Fibroblast of lung (primary cell): ENCODE measurements around the gene TMEM94. TPM values are rescaled to one million over a fixed set of nuclear protein-coding genes. Genes with fewer than 3 reads are reported as not detected.

ENCODE experiments used
- DNase-seq, 2 donors: peaks; one replicate each; pipeline versions ENCODE4 v3.0.0 to v3.0.0-alpha.2; 2010; ENCODE audit warnings: low read depth in 2 of 2
- H2AFZ ChIP-seq: 2 replicates; pipeline ENCODE4 v1.5.1; 2012; ENCODE audit warnings: low read length, control low read depth, inconsistent platforms
- H3K27ac ChIP-seq: 2 replicates; pipeline ENCODE4 v1.5.1; 2011; ENCODE audit warnings: low read length, control low read depth; ENCODE audit not compliant: insufficient read depth
- H3K27me3 ChIP-seq: 2 replicates; pipeline ENCODE4 v1.5.1; 2011; ENCODE audit warnings: mild to moderate bottlenecking, low read length; ENCODE audit not compliant: control insufficient read depth, insufficient read depth
- H3K36me3 ChIP-seq: 2 replicates; pipeline ENCODE4 v1.5.1; 2011; ENCODE audit warnings: low read length; ENCODE audit not compliant: control insufficient read depth, insufficient read depth
- H3K4me1 ChIP-seq: 2 replicates; pipeline ENCODE4 v1.5.1; 2011; ENCODE audit warnings: low read length; ENCODE audit not compliant: control insufficient read depth, insufficient read depth; ENCODE audit errors: extremely low read depth
- H3K4me2 ChIP-seq: 2 replicates; pipeline ENCODE4 v1.5.1; 2011; ENCODE audit warnings: low read length, control low read depth; ENCODE audit not compliant: insufficient read depth; ENCODE audit errors: extremely low read depth
- H3K4me3 ChIP-seq, 4 experiments: fragments of 200-600 bp in 1 of 4; sonication (generic) in 1 of 4; replicated peaks in 1 of 4; 2 replicates each; pipeline ENCODE4 v1.5.1; 2011 to 2016; ENCODE audit warnings: low read length in 4 of 4, low read depth in 3 of 4, mild to moderate bottlenecking in 3 of 4, control low read depth in 2 of 4, inconsistent platforms in 1 of 4, mixed read lengths in 1 of 4; ENCODE audit not compliant: insufficient read depth in 1 of 4; ENCODE audit errors: control extremely low read depth in 1 of 4
- H3K79me2 ChIP-seq: 2 replicates; pipeline ENCODE4 v1.5.1; 2012; ENCODE audit warnings: mild to moderate bottlenecking, low read length, inconsistent platforms; ENCODE audit not compliant: control insufficient read depth, insufficient read depth
- H3K9ac ChIP-seq: 2 replicates; pipeline ENCODE4 v1.5.1; 2011; ENCODE audit warnings: mild to moderate bottlenecking, low read length, control low read depth; ENCODE audit not compliant: insufficient read depth
- H3K9me3 ChIP-seq: 2 replicates; pipeline ENCODE4 v1.5.1; 2012; ENCODE audit warnings: low read depth, low read length; ENCODE audit not compliant: control insufficient read depth, insufficient read depth
- H4K20me1 ChIP-seq: 2 replicates; pipeline ENCODE4 v1.5.1; 2011; ENCODE audit warnings: low read length; ENCODE audit not compliant: control insufficient read depth, insufficient read depth; ENCODE audit errors: extremely low read depth
- EZH2 ChIP-seq: IDR thresholded peaks from 2 replicates; pipeline ENCODE4 v1.5.1; 2012; ENCODE audit warnings: low read length, control low read depth, mild to moderate bottlenecking; ENCODE audit errors: missing control alignments
- polyA plus RNA-seq, 2 donors: library from polyadenylated mRNA; depleted of rRNA in 1 of 2; stranded (reverse) in 1 of 2; unstranded in 1 of 2; fragments of >200 nt; gene quantifications; 2 replicates each; pipeline ENCODE4 v1.2.1, GENCODE V29; 2011 to 2012; ENCODE audit warnings: missing spikeins in 1 of 2
- total RNA-seq: library from RNA; depleted of rRNA; stranded (reverse); fragments of >200 nt; gene quantifications from 2 replicates; pipeline ENCODE4 v1.2.1, GENCODE V29; 2014
- TF ChIP-seq, protein P1 (sequence below), 2 donors: IDR thresholded peaks in 1 of 2; conservative IDR thresholded peaks in 1 of 2; 1 replicate in 1 of 2; 2 replicates in 1 of 2; pipeline ENCODE4 v1.5.1; 2011 to 2012; ENCODE audit warnings: low read length in 2 of 2, control low read depth in 1 of 2, inconsistent platforms in 1 of 2, low read depth in 1 of 2, mild to moderate bottlenecking in 1 of 2

Gene TMEM94
- total and polyA plus RNA-seq, 2 donors (not counting 1 experiment from before 2014, with no cell fraction given) = 18.3 to 35.0 TPM

DNA sequence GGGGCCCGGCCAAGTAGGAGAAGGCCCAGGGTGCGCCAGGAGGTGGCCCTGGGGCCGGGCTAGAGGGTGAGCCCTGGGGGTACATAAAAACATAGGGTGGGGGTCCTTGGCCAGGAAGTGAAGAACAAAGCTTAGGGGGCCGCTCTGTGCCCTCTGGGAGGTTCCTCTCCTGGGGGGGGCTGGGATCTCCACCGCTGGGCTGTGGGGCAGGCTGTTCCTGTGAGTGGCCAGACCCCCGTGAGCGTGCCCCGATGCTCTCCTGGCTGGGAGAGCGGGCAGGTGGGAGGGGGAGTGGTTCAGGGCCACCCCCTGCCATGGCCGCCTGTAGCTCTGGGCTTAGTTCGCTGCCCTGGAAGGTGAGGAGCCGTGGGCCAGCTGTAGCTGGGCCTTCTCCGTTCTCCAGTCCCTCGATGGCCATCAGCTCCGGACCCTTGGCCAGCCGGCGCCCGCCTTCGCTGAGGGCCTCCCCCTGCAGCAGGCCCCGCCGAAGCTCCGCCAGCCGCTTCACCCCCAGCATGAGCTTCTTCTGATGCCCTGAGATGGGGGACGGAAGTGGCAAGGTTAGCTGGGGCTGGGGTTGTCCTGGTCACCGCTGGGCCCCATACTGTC, 46.4 kb downstream of the TMEM94 start:
- Histone ChIP-seq H3K27ac (no peak overlapping the region), H3K36me3 (peaks cover 16% of the 10 kb centered on the region), H4K20me1 (no peaks in the 10 kb centered on the region), H3K4me1 (no peaks in the 10 kb centered on the region), H3K9me3 (no peaks in the 10 kb centered on the region), H3K27me3 (no peaks in the 10 kb centered on the region), H3K4me3 (no peak overlapping the region), H3K9ac (no peak overlapping the region), H2AFZ (no peak overlapping the region), H3K79me2 (no peaks in the 10 kb centered on the region), H3K4me2 (no peak overlapping the region)
- TF ChIP-seq, protein P1, sequence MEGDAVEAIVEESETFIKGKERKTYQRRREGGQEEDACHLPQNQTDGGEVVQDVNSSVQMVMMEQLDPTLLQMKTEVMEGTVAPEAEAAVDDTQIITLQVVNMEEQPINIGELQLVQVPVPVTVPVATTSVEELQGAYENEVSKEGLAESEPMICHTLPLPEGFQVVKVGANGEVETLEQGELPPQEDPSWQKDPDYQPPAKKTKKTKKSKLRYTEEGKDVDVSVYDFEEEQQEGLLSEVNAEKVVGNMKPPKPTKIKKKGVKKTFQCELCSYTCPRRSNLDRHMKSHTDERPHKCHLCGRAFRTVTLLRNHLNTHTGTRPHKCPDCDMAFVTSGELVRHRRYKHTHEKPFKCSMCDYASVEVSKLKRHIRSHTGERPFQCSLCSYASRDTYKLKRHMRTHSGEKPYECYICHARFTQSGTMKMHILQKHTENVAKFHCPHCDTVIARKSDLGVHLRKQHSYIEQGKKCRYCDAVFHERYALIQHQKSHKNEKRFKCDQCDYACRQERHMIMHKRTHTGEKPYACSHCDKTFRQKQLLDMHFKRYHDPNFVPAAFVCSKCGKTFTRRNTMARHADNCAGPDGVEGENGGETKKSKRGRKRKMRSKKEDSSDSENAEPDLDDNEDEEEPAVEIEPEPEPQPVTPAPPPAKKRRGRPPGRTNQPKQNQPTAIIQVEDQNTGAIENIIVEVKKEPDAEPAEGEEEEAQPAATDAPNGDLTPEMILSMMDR (conservative IDR thresholded peaks at IDR 0.05 in 1 of 2, IDR thresholded peaks at IDR 0.05 in 1 of 2; ENCODE audit: low read depth in 1 of 2, low read length in 2 of 2) = no peak
- TF ChIP-seq EZH2 = no peak
- DNase-seq = no peak

GRCh38 chr17:75503337-75503950, 47.0 kb downstream of the TMEM94 start:
- no peaks in the 10 kb centered on the region for H3K9me3 ChIP-seq
- H3K4me2 ChIP-seq = no peak overlapping the region
- no peak overlapping the region for H2AFZ ChIP-seq
- H3K79me2 ChIP-seq = no peaks in the 10 kb centered on the region
- no peak overlapping the region for H3K4me3 ChIP-seq
- H4K20me1 ChIP-seq = no peaks in the 10 kb centered on the region
- no peak overlapping the region for H3K9ac ChIP-seq
- no peaks in the 10 kb centered on the region for H3K27me3 ChIP-seq
- TF ChIP-seq, protein P1 (conservative IDR thresholded peaks at IDR 0.05 in 1 of 2, IDR thresholded peaks at IDR 0.05 in 1 of 2; ENCODE audit: low read depth in 1 of 2, low read length in 2 of 2) = no peak
- no peak for TF ChIP-seq EZH2
- H3K36me3 ChIP-seq = peaks cover 15% of the 10 kb centered on the region
- H3K4me1 ChIP-seq = no peaks in the 10 kb centered on the region
- H3K27ac ChIP-seq = no peak overlapping the region
- no peak for DNase-seq

DNA sequence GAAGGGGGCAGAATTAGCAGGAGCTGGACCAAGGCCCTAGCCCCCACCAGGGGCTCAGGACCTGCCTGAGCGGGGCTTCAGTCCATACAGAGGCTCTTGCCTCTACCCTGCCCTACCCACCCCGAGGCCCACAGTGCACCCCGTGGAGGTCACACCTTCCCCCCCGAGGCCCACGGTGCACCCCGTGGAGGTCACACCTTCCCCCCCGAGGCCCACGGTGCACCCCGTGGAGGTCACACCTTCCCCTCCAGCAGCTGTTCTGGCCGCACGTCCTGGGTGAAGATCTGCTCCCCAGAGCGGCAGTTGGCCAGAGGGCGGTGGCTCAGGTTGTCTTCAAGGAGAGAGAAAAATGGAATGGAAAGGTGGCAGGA, 47.5 kb downstream of the TMEM94 start:
- no peaks in the 10 kb centered on the region for H3K79me2 ChIP-seq
- no peak overlapping the region for H3K4me2 ChIP-seq
- no peak overlapping the region for H3K4me3 ChIP-seq
- no peak for TF ChIP-seq EZH2
- TF ChIP-seq, protein P1 (conservative IDR thresholded peaks at IDR 0.05 in 1 of 2, IDR thresholded peaks at IDR 0.05 in 1 of 2; ENCODE audit: low read depth in 1 of 2, low read length in 2 of 2) = no peak
- DNase-seq = no peak
- no peak overlapping the region for H2AFZ ChIP-seq
- H3K4me1 ChIP-seq = no peaks in the 10 kb centered on the region
- H3K9me3 ChIP-seq = no peaks in the 10 kb centered on the region
- H3K27me3 ChIP-seq = no peaks in the 10 kb centered on the region
- no peak overlapping the region for H3K27ac ChIP-seq
- H3K9ac ChIP-seq = no peak overlapping the region
- peaks cover 14% of the 10 kb centered on the region for H3K36me3 ChIP-seq
- no peaks in the 10 kb centered on the region for H4K20me1 ChIP-seq
